Loucy (cell line): ENCODE results near the gene PAPSS2.

Experiments used
- H2AFZ ChIP-seq: fragments of 200-600 bp; sonication (generic); 2 replicates; pipeline ENCODE4 v1.6.0; 2016; ENCODE audit warnings: antibody characterized with exemption, mild to moderate bottlenecking, low read length, moderate library complexity
- H3F3A ChIP-seq: fragments of 200-600 bp; 2 replicates; pipeline ENCODE4 v1.6.0; 2016; ENCODE audit warnings: antibody characterized with exemption, low read depth, mild to moderate bottlenecking
- H3K27me3 ChIP-seq: fragments of 200-600 bp; sonication (generic); 2 replicates; pipeline ENCODE4 v1.6.1; 2014; ENCODE audit warnings: low read length, mild to moderate bottlenecking; ENCODE audit not compliant: insufficient read depth, poor library complexity, severe bottlenecking
- H3K36me3 ChIP-seq: fragments of 200-600 bp; sonication (generic); 2 replicates; pipeline ENCODE4 v1.6.1; 2016; ENCODE audit warnings: low read length; ENCODE audit not compliant: insufficient read depth
- H3K4me1 ChIP-seq: fragments of 200-600 bp; sonication (generic); 2 replicates; pipeline ENCODE4 v1.5.1; 2014; ENCODE audit warnings: low read length, mild to moderate bottlenecking; ENCODE audit not compliant: insufficient read depth, poor library complexity, severe bottlenecking
- H3K4me2 ChIP-seq: fragments of 200-600 bp; sonication (generic); 2 replicates; pipeline ENCODE4 v1.6.0; 2014; ENCODE audit warnings: antibody characterized with exemption, low read length, low read depth, mild to moderate bottlenecking; ENCODE audit not compliant: poor library complexity, severe bottlenecking
- H3K4me3 ChIP-seq: fragments of 200-600 bp; sonication (generic); 2 replicates; pipeline ENCODE4 v1.5.1; 2014; ENCODE audit warnings: low read length, mild to moderate bottlenecking, mixed read lengths; ENCODE audit not compliant: poor library complexity, severe bottlenecking
- H3K79me2 ChIP-seq: fragments of 200-600 bp; sonication (generic); 2 replicates; pipeline ENCODE4 v1.6.1; 2014; ENCODE audit warnings: low read length; ENCODE audit not compliant: insufficient read depth
- H3K9ac ChIP-seq: fragments of 200-600 bp; sonication (generic); 2 replicates; pipeline ENCODE4 v1.6.0; 2014; ENCODE audit warnings: mild to moderate bottlenecking, low read depth, low read length, moderate library complexity; ENCODE audit not compliant: poor library complexity, severe bottlenecking
- H3K9me2 ChIP-seq: fragments of 200-600 bp; sonication (generic); replicated peaks from 2 replicates; pipeline ENCODE4 v1.6.1; 2016; ENCODE audit warnings: low read depth, low read length, mixed read lengths
- H3K9me3 ChIP-seq: fragments of 200-600 bp; sonication (generic); 2 replicates; pipeline ENCODE4 v1.6.1; 2014; ENCODE audit warnings: mild to moderate bottlenecking, antibody characterized with exemption, low read length, low read depth; ENCODE audit not compliant: insufficient read depth
- H4K20me1 ChIP-seq: fragments of 200-600 bp; sonication (generic); 2 replicates; pipeline ENCODE4 v1.6.0; 2014; ENCODE audit warnings: antibody characterized with exemption, low read length, mild to moderate bottlenecking; ENCODE audit not compliant: insufficient read depth, poor library complexity, severe bottlenecking
- CTCF ChIP-seq: fragments of 200-600 bp; sonication (generic); conservative IDR thresholded peaks from 2 replicates; pipeline ENCODE4 v1.5.1; 2014; ENCODE audit warnings: mild to moderate bottlenecking, antibody characterized with exemption, low read length
- EZH2phosphoT487 ChIP-seq: fragments of 200-600 bp; IDR thresholded peaks from 2 replicates; pipeline ENCODE4 v1.6.1; 2018; ENCODE audit warnings: antibody characterized with exemption, mild to moderate bottlenecking, moderate library complexity, borderline replicate concordance

The PAPSS2 gene

GRCh38 chr10:87760195-87760905, 100.7 kb downstream of the PAPSS2 start:
- peaks cover 32% of the 10 kb centered on the region for H3K36me3 ChIP-seq
- peak overlapping the region; percentile 38 for H3K4me2 ChIP-seq
- H3K9me2 ChIP-seq: no peaks in the 10 kb centered on the region
- H3K9ac ChIP-seq: no peak overlapping the region
- peaks cover 13% of the 10 kb centered on the region for H3K4me1 ChIP-seq
- H3K79me2 ChIP-seq: no peaks in the 10 kb centered on the region
- no peaks in the 10 kb centered on the region for H3K9me3 ChIP-seq
- no peak overlapping the region for H3K4me3 ChIP-seq
- H3F3A ChIP-seq: no peaks in the 10 kb centered on the region
- TF ChIP-seq CTCF (no peak), EZH2phosphoT487 (no peak)
- H3K27me3 ChIP-seq: no peaks in the 10 kb centered on the region
- no peak overlapping the region for H2AFZ ChIP-seq
- no peaks in the 10 kb centered on the region for H4K20me1 ChIP-seq

- Histone ChIP-seq H3F3A (no peaks in the 10 kb centered on the region), H3K4me1 (peaks cover 13% of the 10 kb centered on the region), H3K4me2 (no peak overlapping the region), H2AFZ (no peak overlapping the region), H3K4me3 (no peak overlapping the region), H3K79me2 (no peaks in the 10 kb centered on the region), H3K27me3 (no peaks in the 10 kb centered on the region), H3K9me3 (no peaks in the 10 kb centered on the region), H3K36me3 (peaks cover 32% of the 10 kb centered on the region), H3K9ac (no peak overlapping the region), H3K9me2 (no peaks in the 10 kb centered on the region), H4K20me1 (no peaks in the 10 kb centered on the region)
- TF ChIP-seq EZH2phosphoT487: no peak
Measured at GRCh38 chr10:87761153-87761552, 101.5 kb downstream of the PAPSS2 start.

- H3K27me3 ChIP-seq: no peaks in the 10 kb centered on the region
- H3K9ac ChIP-seq: no peak overlapping the region
- H3K4me3 ChIP-seq: no peak overlapping the region
- peaks cover 13% of the 10 kb centered on the region for H3K4me1 ChIP-seq
- no peak overlapping the region for H2AFZ ChIP-seq
- peaks cover 33% of the 10 kb centered on the region; the same call in 1 of the 2 replicates for H3K36me3 ChIP-seq
- no peaks in the 10 kb centered on the region for H3K9me3 ChIP-seq
- H3F3A ChIP-seq: no peaks in the 10 kb centered on the region
- H3K9me2 ChIP-seq: no peaks in the 10 kb centered on the region
- no peaks in the 10 kb centered on the region for H4K20me1 ChIP-seq
- no peak overlapping the region for H3K4me2 ChIP-seq
- no peaks in the 10 kb centered on the region for H3K79me2 ChIP-seq
- no peak for TF ChIP-seq CTCF
- no peak for TF ChIP-seq EZH2phosphoT487
Measured at GRCh38 chr10:87761892-87762291, 102.2 kb downstream of the PAPSS2 start.
